HG03571 (cell line): Measurements from ENCODE around the gene SUCLA2.
A peak's percentile ranks its signal among the peaks of the same experiment; 100 is the strongest.
"Not testable (repeated sequence)": the region's sequence is repeated elsewhere in the genome, so short reads cannot be mapped to it uniquely, and the experiment has no call there.

Experiments used
- ATAC-seq: cut with Tn5 transposase; IDR thresholded peaks from one replicate; pipeline ENCODE4 v1.9.1; 2021; ENCODE audit not compliant: unreplicated experiment

Gene SUCLA2

GRCh38 chr13:48001114-48001881, at the start of gene SUCLA2:
SUCLA2 (minus strand) TSS chr13:48001273; CDS start chr13:48001269, 4 bp downstream.
- peak; percentile 97 for ATAC-seq

- no peak for ATAC-seq
These were observed 49.5 kb upstream of the SUCLA2 start for GRCh38 chr13:48050550-48050949.

GRCh38 chr13:48043789-48044503, 42.9 kb upstream of the SUCLA2 start:
- ATAC-seq: no peak

GRCh38 chr13:48042894-48043293, 41.8 kb upstream of the SUCLA2 start:
- no peak for ATAC-seq

- ATAC-seq: no peak
These were observed 39.8 kb upstream of the SUCLA2 start for GRCh38 chr13:48040896-48041295.

- ATAC-seq: no peak
These were observed 39.0 kb upstream of the SUCLA2 start for GRCh38 chr13:48040049-48040448.

- no peak for ATAC-seq
These were observed 37.7 kb upstream of the SUCLA2 start for GRCh38 chr13:48038761-48039160.

- ATAC-seq: peak; percentile 94
These were observed 36.5 kb upstream of the SUCLA2 start, which contains the start of gene NUDT15 for GRCh38 chr13:48037346-48038173. NUDT15 (plus strand) TSS chr13:48037726; CDS start chr13:48037747, 21 bp downstream.

GRCh38 chr13:48029859-48030258, 28.8 kb upstream of the SUCLA2 start:
- no peak for ATAC-seq

GRCh38 chr13:48028066-48028465, 27.0 kb upstream of the SUCLA2 start:
- no peak for ATAC-seq

GRCh38 chr13:48019796-48020195, 18.7 kb upstream of the SUCLA2 start:
- ATAC-seq: no peak

- ATAC-seq: no peak
These were observed 17.6 kb upstream of the SUCLA2 start for GRCh38 chr13:48018637-48019036.

- no peak for ATAC-seq
These were observed 13.3 kb upstream of the SUCLA2 start for GRCh38 chr13:48014359-48014758.

- ATAC-seq: no peak
These were observed 11.6 kb upstream of the SUCLA2 start for GRCh38 chr13:48012668-48013067.

GRCh38 chr13:48010698-48011097, 9.6 kb upstream of the SUCLA2 start:
- no peak for ATAC-seq

- no peak for ATAC-seq
These were observed 8.2 kb upstream of the SUCLA2 start for GRCh38 chr13:48009284-48009683.

GRCh38 chr13:48006396-48006795, 5.3 kb upstream of the SUCLA2 start:
- no peak for ATAC-seq

GRCh38 chr13:48004201-48004600, 3.1 kb upstream of the SUCLA2 start:
- no peak for ATAC-seq

- ATAC-seq: not testable (repeated sequence)
These were observed 926 bp upstream of the SUCLA2 start for GRCh38 chr13:48001999-48002398.

GRCh38 chr13:48000559-48001113, 437 bp downstream of the SUCLA2 start:
- ATAC-seq: peak; percentile 31

GRCh38 chr13:47999973-48000372, 1.1 kb downstream of the SUCLA2 start:
- no peak for ATAC-seq
